H9 (cell line): ENCODE data around the gene DPP3. TPM values are rescaled to one million over a fixed set of nuclear protein-coding genes. Genes with fewer than 3 reads are reported as not detected.
A peak's percentile ranks its signal among the peaks of the same experiment; 100 is the strongest.
"Not testable (repeated sequence)": the region's sequence is repeated elsewhere in the genome, so short reads cannot be mapped to it uniquely, and the experiment has no call there.

Source experiments
- DNase-seq: peaks from one replicate; pipeline ENCODE4 v3.0.0-alpha.2; 2017
- H2AFZ ChIP-seq: one replicate; pipeline ENCODE4 v1.6.1; 2013; ENCODE audit warnings: mild to moderate bottlenecking, low read length, control low read depth, moderate library complexity
- H2AK5ac ChIP-seq: 2 replicates; pipeline ENCODE4 v1.6.1; 2013; ENCODE audit warnings: low read length, control low read depth, mixed read lengths; ENCODE audit not compliant: insufficient read length
- H2BK120ac ChIP-seq: one replicate; pipeline ENCODE4 v1.6.1; 2013; ENCODE audit warnings: low read depth, mild to moderate bottlenecking, low read length, control low read depth, inconsistent platforms; ENCODE audit not compliant: poor library complexity, severe bottlenecking
- H2BK12ac ChIP-seq: 2 replicates; pipeline ENCODE4 v1.6.1; 2013; ENCODE audit warnings: low read length, control low read depth, mixed read lengths, low read depth; ENCODE audit not compliant: insufficient read length
- H2BK15ac ChIP-seq: 2 replicates; pipeline ENCODE4 v1.6.1; 2013; ENCODE audit warnings: low read depth, low read length, control low read depth
- H2BK20ac ChIP-seq: one replicate; pipeline ENCODE4 v1.6.1; 2013; ENCODE audit warnings: low read depth, mild to moderate bottlenecking, low read length, control low read depth, inconsistent platforms; ENCODE audit not compliant: poor library complexity, severe bottlenecking
- H2BK5ac ChIP-seq: 2 replicates; pipeline ENCODE4 v1.6.1; 2013; ENCODE audit warnings: low read length, control low read depth, mixed read lengths; ENCODE audit not compliant: insufficient read length
- H3K14ac ChIP-seq: 2 replicates; pipeline ENCODE4 v1.6.1; 2013; ENCODE audit warnings: low read length, control low read depth; ENCODE audit not compliant: insufficient read depth
- H3K18ac ChIP-seq: 2 replicates; pipeline ENCODE4 v1.6.1; 2013; ENCODE audit warnings: low read depth, mild to moderate bottlenecking, mixed read lengths, low read length, control low read depth; ENCODE audit not compliant: insufficient read length
- H3K23ac ChIP-seq: 2 replicates; pipeline ENCODE4 v1.6.1; 2013; ENCODE audit warnings: low read length, control low read depth, mixed read lengths, low read depth; ENCODE audit not compliant: insufficient read length
- H3K23me2 ChIP-seq: 2 replicates; pipeline ENCODE4 v1.6.1; 2013; ENCODE audit warnings: low read depth, mild to moderate bottlenecking, mixed read lengths, low read length, control low read depth; ENCODE audit not compliant: insufficient read length, poor library complexity, severe bottlenecking
- H3K27ac ChIP-seq: 2 replicates; pipeline ENCODE4 v1.5.1; 2013; ENCODE audit warnings: low read length, control low read depth, mixed read lengths, low read depth; ENCODE audit not compliant: insufficient read length
- H3K27me3 ChIP-seq: 2 replicates; pipeline ENCODE4 v1.6.1; 2013; ENCODE audit warnings: low read length, control low read depth, inconsistent platforms; ENCODE audit not compliant: insufficient read depth
- H3K4ac ChIP-seq: 2 replicates; pipeline ENCODE4 v1.6.1; 2013; ENCODE audit warnings: low read depth, mild to moderate bottlenecking, control low read depth, inconsistent platforms, low read length, moderate library complexity
- H3K4me1 ChIP-seq: 2 replicates; pipeline ENCODE4 v1.6.1; 2013; ENCODE audit warnings: low read length, control low read depth, inconsistent platforms; ENCODE audit not compliant: insufficient read depth
- H3K4me2 ChIP-seq: 2 replicates; pipeline ENCODE4 v1.6.1; 2013; ENCODE audit warnings: low read length, control low read depth, mixed read lengths; ENCODE audit not compliant: insufficient read length, insufficient read depth
- H3K56ac ChIP-seq: 2 replicates; pipeline ENCODE4 v1.6.1; 2013; ENCODE audit warnings: low read depth, mild to moderate bottlenecking, mixed read lengths, low read length, control low read depth; ENCODE audit not compliant: insufficient read length
- H3K79me1 ChIP-seq: 2 replicates; pipeline ENCODE4 v1.6.1; 2013; ENCODE audit warnings: low read depth, mild to moderate bottlenecking, moderate library complexity, low read length, control low read depth, inconsistent platforms; ENCODE audit not compliant: insufficient read depth, poor library complexity, severe bottlenecking
- H3K79me2 ChIP-seq: 2 replicates; pipeline ENCODE4 v1.6.1; 2013; ENCODE audit warnings: low read length, control low read depth, inconsistent platforms; ENCODE audit not compliant: insufficient read depth
- H3K9ac ChIP-seq: 2 replicates; pipeline ENCODE4 v1.6.1; 2013; ENCODE audit warnings: low read length, control low read depth, mixed read lengths; ENCODE audit not compliant: insufficient read length; ENCODE audit errors: extremely low read depth
- H3K9me3 ChIP-seq: one replicate; pipeline ENCODE4 v1.6.1; 2013; ENCODE audit warnings: low read depth, low read length, inconsistent platforms; ENCODE audit not compliant: control insufficient read depth
- H3T11ph ChIP-seq: one replicate; pipeline ENCODE4 v1.6.1; 2013; ENCODE audit warnings: mild to moderate bottlenecking, low read length, control low read depth, inconsistent platforms
- H4K20me1 ChIP-seq: one replicate; pipeline ENCODE4 v1.6.1; 2013; ENCODE audit not compliant: control insufficient read depth, insufficient read length, insufficient read depth
- H4K5ac ChIP-seq: 2 replicates; pipeline ENCODE4 v1.6.1; 2013; ENCODE audit warnings: low read depth, mild to moderate bottlenecking, mixed read lengths, low read length, control low read depth; ENCODE audit not compliant: insufficient read length
- H4K8ac ChIP-seq: replicated peaks from 2 replicates; pipeline ENCODE4 v1.6.1; 2013; ENCODE audit warnings: low read length, control low read depth, mixed read lengths, low read depth; ENCODE audit not compliant: insufficient read length
- H4K91ac ChIP-seq: 2 replicates; pipeline ENCODE4 v1.6.1; 2013; ENCODE audit warnings: low read depth, mild to moderate bottlenecking, moderate library complexity, mixed read lengths, low read length, control low read depth; ENCODE audit not compliant: insufficient read length
- H3K27ac Mint-ChIP-seq, 3 experiments: 2 replicates in 2 of 3; 3 replicates in 1 of 3; pipeline ENCODE4 v1.8.0; 2020 to 2021; ENCODE audit warnings: mixed read lengths in 3 of 3, mild to moderate bottlenecking in 1 of 3, moderate library complexity in 1 of 3
- H3K27me3 Mint-ChIP-seq: 2 replicates; pipeline ENCODE4 v1.8.0; 2021; ENCODE audit warnings: low read depth, mild to moderate bottlenecking, moderate library complexity, mixed read lengths
- H3K36me3 Mint-ChIP-seq, 3 experiments: 2 replicates in 2 of 3; 3 replicates in 1 of 3; pipeline ENCODE4 v1.8.0; 2020 to 2021; ENCODE audit warnings: low read depth in 3 of 3, mixed read lengths in 3 of 3; ENCODE audit not compliant: insufficient read depth in 1 of 3
- H3K4me1 Mint-ChIP-seq, 2 experiments: 2 replicates each; pipeline ENCODE4 v1.8.0; 2020; ENCODE audit warnings: mixed read lengths in 2 of 2
- H3K4me3 Mint-ChIP-seq, 2 experiments: 2 replicates in 1 of 2; 3 replicates in 1 of 2; pipeline ENCODE4 v1.8.0; 2020 to 2021; ENCODE audit warnings: mild to moderate bottlenecking in 2 of 2, mixed read lengths in 2 of 2, moderate library complexity in 1 of 2
- H3K9me3 Mint-ChIP-seq, 2 experiments: 2 replicates in 1 of 2; 3 replicates in 1 of 2; pipeline ENCODE4 v1.8.0; 2020; ENCODE audit warnings: mild to moderate bottlenecking in 2 of 2, mixed read lengths in 2 of 2, moderate library complexity in 1 of 2
- WGBS: extraction: QIAGEN DNeasy Blood & Tissue Kit; methylation state at CpG from one replicate; pipeline ENCODE4 v1.1.7; 2013; ENCODE audit warnings: missing lambda C conversion rate, low lambda C conversion rate, mixed read lengths; ENCODE audit not compliant: insufficient read length; ENCODE audit errors: extremely low coverage; 5-methylcytosine and 5-hydroxymethylcytosine counted together
- total RNA-seq: library from RNA; stranded (reverse); gene quantifications from 2 replicates; pipeline ENCODE4 v1.2.1, GENCODE V29; 2021

DPP3 gene
- total RNA-seq, 1 experiment from 2014 or later: 85.3 TPM

DNA sequence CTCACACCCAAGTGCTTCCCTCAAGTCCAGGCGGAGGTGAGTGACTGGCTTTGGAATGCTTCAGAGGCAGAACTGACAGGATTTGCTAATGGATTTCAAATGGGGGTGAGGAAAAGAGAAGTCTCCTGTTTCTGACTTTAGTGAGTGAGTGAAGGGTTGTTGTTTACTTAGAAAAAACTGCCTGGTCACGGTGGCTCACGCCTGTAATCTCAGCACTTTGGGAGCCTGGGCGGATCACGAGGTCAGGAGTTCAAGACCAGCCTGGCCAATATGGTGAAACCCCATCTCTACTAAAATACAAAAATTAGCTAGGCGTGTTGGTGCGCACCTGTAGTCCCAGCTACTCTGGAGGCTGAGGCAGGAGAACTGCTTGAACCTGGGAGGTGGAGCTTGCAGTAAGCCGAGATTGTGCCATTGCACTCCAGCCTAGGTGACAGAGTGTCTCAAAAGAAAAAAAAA lies 48.3 kb upstream of the DPP3 start:
- not testable (repeated sequence) for H3K4me1 ChIP-seq, H3T11ph ChIP-seq, DNase-seq, H3K27ac ChIP-seq, H3K79me2 ChIP-seq, H4K5ac ChIP-seq, H2BK120ac ChIP-seq, H3K18ac ChIP-seq, H3K4me3 Mint-ChIP-seq, H3K4me1 Mint-ChIP-seq, H3K14ac ChIP-seq, H4K8ac ChIP-seq, H3K79me1 ChIP-seq, H3K56ac ChIP-seq, H2BK5ac ChIP-seq, H3K4me2 ChIP-seq, H3K23me2 ChIP-seq, H2AFZ ChIP-seq, H4K91ac ChIP-seq, H3K4ac ChIP-seq, H3K9me3 ChIP-seq, H2BK12ac ChIP-seq, H4K20me1 ChIP-seq, H3K27me3 Mint-ChIP-seq, H2BK20ac ChIP-seq, H3K23ac ChIP-seq, H2AK5ac ChIP-seq, H3K9me3 Mint-ChIP-seq, H3K27me3 ChIP-seq, H2BK15ac ChIP-seq, H3K9ac ChIP-seq
- Mint-ChIP-seq H3K27ac (peak overlapping the region in 1 of 3 experiments; percentile 1; a peak in 2 of 7 replicates), H3K36me3 (peaks cover 20 to 35% (median 28%) of the 10 kb centered on the region in 3 experiments; a peak in 6 of 7 replicates)
- WGBS: no CpG with 5 or more reads among the region's 8 CpGs
